ENCODE data around the gene GNL3L.
"Not testable (repeated sequence)": the region's sequence is repeated elsewhere in the genome, so short reads cannot be mapped to it uniquely, and the experiment has no call there.

GNL3L gene

GRCh38 chrX:54561622-54562021 lies 31.6 kb downstream of the GNL3L start:
- no peak for FAIRE-seq

GRCh38 chrX:54564936-54565335 lies 34.9 kb downstream of the GNL3L start:
- FAIRE-seq = no peak

- no peak for FAIRE-seq
Measured at GRCh38 chrX:54570332-54570731, 40.3 kb downstream of the GNL3L start.

DNA sequence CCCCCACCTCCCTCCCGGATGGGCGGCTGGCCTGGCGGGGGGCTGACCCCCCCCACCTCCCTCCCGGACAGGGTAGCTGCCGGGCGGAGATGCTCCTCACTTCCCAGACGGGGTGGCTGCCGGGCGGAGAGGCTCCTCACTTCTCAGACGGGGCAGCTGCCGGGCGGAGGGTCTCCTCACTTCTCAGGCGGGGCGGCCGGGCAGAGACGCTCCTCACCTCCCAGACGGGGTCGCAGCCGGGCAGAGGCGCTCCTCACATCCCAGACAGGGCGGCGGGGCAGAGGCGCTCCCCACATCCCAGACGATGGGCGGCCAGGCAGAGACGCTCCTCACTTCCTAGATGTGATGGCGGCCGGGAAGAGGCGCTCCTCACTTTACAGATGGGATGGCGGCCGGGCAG lies 42.6 kb downstream of the GNL3L start:
- not testable (repeated sequence) for FAIRE-seq

GRCh38 chrX:54597728-54598127 lies 67.7 kb downstream of the GNL3L start:
- FAIRE-seq = no peak

DNA sequence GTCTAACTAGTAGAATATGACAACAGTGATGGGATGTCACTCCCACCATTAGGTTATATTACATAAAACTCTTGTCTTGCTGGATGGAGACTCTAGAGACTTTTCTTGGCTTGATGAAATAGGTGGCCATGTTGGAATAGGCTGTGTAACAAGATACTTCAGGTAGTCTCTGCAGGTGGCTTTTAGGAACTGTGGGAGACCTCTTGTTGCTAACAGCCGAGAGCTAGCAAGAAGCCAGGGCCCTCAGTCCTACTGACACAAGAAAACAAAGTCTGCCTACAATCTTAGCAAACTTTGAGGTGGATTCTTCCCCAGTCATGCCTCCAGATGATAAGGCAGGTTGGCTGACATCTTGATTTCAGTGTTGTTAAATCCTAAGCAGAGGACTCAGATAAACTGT lies 72.5 kb downstream of the GNL3L start:
- FAIRE-seq = no peak
